Ureter (tissue), 1 donor: Measurements from ENCODE around the gene MCCD1. TPM values are rescaled to one million over a fixed set of nuclear protein-coding genes. Genes with fewer than 3 reads are reported as not detected.
"Not testable (repeated sequence)": the region's sequence is repeated elsewhere in the genome, so short reads cannot be mapped to it uniquely, and the experiment has no call there.

Experiments used
- DNase-seq: peaks from one replicate; pipeline ENCODE4 v3.0.0-alpha.2; 2020; ENCODE audit warnings: low spot score
- total RNA-seq: library from RNA; stranded (reverse); gene quantifications from one replicate; pipeline ENCODE4 v1.2.4, GENCODE V29; 2023
- donor health status: DM: yes; HTN: yes; CAD: no.

The MCCD1 gene, protein sequence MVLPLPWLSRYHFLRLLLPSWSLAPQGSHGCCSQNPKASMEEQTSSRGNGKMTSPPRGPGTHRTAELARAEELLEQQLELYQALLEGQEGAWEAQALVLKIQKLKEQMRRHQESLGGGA
- total RNA-seq = not detected

DNA sequence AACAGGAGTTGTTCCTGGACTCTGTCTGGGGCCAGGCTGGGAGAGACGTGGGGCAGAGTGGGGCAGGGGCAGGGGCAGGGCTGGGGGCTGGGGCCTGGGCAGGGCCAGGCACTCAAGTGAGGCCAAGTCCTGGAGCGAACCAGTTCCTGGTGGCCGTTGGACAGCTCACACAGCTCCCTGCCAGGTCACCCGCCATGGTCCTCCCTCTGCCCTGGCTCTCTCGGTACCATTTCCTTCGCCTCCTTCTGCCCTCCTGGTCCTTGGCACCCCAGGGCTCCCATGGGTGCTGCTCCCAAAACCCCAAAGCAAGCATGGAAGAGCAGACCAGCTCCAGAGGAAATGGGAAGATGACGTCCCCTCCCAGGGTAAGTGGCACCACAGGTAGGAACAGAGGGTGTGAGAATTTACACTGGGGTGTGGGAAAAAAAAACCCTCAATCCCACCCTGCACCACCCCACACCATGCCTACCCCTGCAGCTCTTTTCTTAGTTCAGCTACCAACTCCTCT lies at the start of gene MCCD1:
Gene MCCD1 (plus strand): TSS at position 142 of the 508 bp plus-strand sequence. CDS start 53 bp downstream, at position 195.
- no peak for DNase-seq

DNA sequence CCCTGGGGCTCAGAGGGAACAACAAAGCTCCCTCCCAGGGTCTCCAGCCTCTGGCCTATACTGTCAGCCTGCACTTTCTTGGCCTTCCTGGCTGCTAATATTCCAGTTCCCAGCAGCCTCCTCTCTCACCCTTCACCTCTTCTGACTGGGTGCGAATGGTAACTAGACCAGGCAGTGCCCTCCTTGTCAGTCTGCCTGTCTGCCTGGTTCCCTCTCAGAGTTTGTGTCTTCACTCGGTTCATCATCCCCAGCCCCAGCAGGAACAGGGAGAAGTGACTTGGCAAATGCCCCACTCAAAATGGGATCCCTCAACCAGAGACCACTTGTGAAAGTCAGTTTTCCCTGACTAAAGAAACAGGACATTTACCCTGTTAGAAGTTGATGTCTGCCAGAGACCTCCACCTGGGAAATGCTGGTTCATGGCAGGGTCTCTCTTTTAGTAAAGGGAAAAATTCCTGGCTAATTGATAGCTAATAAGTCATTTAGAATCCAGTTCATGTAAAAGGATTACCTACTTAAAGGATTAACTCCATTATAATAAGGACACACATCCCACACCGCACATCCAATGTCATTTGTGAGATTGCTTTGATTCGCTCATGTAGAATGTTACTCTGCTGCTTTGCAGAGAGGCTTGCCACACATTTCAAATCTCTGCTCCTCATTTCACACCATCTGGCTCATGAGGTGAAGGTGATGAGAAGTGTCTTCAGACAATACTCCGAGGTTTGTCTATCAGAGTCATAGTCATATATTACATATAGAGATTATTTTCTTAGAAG lies 49.4 kb upstream of the MCCD1 start:
- DNase-seq = no peak

DNA sequence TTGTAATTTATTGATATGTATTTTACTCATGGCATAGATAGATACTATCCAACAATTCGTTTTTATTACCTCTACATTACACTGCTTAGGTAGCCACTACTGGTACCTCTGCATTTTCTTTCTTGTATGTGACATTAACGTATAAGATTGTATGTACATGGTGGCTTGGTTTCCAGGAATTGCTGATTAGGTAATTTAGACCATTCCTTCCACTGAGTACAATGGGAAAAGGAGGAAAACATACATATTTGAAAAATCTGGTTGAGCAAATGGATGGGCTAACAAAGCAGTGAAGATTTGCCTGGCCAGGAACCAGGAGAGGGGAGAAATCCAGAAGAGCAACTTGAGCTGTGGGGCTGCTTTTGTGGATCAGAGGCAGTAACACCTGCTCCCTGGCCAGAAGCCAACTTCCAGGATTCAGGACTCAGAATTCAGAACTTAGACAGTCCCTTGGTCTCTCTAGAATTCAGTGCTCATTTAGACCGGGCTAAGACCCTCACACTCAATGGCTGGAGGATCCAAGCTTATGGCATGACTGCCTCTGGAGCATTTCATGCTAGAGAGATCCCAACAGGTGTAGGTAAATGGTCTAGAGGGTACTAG lies 48.7 kb upstream of the MCCD1 start:
- DNase-seq = no peak

DNA sequence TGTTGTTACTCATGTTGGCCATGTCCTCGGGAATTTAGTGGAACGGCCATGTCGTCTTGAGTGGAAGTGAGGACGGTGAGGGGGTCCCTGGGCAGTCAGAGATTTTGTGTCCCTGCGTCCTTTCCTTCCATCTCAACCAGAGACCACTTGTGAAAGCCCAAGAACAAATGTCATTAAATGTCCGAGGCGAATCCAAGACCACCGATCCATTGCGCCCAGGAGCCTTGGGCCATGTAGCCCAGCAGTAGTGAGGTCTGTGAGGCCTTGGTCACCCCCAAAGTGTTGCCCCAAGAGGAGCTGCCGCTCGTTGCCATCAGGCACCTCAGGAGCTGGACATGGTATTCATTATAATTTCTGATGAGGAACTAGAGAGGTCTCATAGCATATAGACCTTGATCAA lies 48.2 kb upstream of the MCCD1 start:
- no peak for DNase-seq

DNA sequence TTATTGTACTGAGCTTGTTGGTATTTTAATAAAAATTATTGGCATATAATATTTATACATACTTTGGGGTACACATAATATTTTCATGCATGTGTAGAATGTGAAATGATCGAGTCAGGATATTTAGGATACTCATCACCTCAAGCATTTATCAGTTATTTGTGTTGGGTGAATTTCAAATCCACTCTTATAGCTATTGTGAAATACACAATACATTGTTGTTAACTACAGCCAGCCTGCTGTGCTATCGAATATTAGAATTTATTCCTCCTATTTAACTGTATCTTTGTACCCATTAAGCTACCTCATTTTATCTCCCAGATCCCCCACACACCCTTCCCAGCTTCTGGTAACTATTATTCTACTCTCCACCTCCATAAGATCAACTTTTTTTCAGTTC lies 45.4 kb upstream of the MCCD1 start:
- DNase-seq = no peak

DNA sequence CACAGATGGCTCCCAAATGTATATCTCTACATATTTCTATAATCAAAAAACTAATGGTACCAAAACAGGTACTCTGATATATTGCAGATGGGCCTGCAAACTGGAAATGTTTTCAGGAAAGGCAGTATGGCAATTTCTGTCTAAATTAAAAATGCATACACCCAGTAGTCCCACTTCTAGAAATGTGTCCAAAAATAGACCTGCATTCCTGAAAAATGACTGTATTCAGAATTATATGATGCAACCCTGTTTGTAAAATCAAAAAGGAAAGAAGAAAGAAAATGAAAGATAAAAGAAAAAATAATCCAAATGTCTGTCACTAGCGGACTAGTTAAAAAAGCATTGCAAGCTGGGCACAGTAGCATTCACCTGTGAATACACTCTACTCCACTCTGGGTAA lies 43.7 kb upstream of the MCCD1 start:
- no peak for DNase-seq

GRCh38 chr6:31486065-31486837 lies 42.5 kb upstream of the MCCD1 start:
- not testable (repeated sequence) for DNase-seq

DNA sequence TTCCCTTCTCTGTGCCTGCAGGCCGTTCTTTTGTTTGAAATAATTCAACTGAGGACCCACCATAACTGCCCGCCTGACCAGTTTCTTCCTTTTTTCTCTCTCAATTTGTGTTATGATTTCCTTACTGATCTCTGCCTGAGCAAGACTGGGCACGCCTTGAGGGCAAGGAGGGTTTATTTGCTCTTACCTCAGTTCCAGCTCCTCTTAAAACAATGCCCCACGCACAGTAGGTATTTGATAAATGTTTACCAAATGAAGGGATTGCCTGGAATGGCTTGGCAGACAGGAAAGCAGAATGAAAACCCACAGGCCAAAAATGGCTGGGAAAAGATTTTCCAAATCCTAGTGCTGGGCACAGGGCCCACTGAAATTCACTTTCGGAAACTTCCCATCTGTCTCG lies 41.1 kb upstream of the MCCD1 start:
- DNase-seq = not testable (repeated sequence)

DNA sequence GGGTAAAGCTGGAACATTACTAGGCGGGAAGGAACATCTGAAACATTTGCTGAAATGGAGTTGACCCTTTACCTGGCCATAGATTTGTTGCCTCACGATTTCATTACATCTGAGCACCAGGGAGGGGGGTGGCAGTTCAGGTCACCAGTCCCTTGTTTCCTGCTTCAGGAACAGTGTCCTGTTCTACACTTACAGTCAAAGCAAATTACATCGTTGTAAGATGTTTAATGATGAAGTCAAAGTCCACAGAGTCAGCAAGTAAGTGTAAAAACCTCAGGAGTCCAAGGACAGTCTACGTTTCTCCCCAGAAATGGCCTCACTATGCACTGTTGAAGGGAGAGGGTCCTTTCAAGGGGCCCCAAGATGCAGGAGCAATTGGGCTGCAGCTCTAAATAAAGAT lies 39.7 kb upstream of the MCCD1 start:
- no peak for DNase-seq

- no peak for DNase-seq
These were observed 38.5 kb upstream of the MCCD1 start for GRCh38 chr6:31490115-31490873.

- DNase-seq = not testable (repeated sequence)
These were observed 35.2 kb upstream of the MCCD1 start for GRCh38 chr6:31493550-31493874.

- peak; percentile 69 for DNase-seq
These were observed 34.7 kb upstream of the MCCD1 start for GRCh38 chr6:31493875-31494694.

GRCh38 chr6:31495580-31495979 lies 33.2 kb upstream of the MCCD1 start:
- DNase-seq = no peak

DNA sequence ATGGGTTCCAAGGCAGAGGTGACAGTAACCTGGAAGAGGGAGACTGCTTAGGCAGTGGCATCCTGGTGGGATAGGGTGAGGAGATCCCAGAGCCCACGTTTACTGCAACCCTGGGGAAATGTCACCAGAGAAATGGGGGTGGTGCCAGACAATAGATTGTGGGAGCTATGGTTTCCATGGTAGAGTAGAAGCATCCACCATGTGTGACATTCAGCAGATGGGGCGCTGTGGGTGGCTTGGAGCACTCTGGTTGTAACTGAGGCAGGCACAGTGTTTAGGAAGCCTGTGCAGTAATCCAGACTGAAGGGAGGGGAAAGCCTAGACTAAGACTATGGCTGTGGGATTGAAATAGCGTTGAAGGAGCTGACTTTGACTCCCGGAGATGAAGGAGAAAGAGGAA lies 31.9 kb upstream of the MCCD1 start:
- DNase-seq = not testable (repeated sequence)

DNA sequence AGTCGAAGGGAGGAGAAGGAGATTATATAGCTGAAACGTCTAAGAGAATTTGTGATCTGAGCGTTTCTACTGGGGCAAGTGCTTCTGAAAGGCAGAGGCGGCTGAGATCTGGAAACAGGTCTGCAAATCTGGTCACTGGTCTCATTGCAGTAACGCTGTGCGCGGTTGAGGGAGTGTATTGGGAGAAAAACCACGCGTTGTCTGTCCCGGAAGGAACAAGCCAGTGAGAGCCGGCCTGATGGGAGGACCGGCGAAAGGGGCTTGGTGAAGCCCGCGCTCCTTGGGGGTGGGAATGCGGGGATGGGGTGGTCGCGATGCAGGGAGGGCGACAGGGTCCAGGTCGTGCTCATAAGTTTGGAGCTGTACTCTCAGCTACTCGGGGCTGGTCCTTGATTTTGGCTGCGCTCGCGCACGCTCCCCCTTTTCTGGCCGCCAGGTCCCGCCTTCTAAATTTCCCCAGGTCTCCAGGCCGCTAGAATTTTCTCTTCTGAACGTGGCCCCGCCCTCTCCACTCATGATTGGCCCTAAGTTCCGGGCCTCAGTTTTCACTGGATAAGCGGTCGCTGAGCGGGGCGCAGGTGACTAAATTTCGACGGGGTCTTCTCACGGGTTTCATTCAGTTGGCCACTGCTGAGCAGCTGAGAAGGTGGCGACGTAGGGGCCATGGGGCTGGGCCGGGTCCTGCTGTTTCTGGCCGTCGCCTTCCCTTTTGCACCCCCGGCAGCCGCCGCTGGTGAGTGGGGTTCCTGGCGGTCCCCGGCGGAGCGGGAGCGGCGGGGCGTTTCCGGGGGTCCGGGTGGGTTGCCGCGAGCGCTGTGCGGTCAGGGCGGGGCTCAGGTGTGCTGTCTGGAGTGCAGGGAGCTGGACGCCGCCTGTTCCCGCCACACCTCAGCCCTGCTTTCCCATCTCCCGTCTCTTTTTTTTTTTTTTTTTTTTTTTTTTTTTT lies 31.0 kb upstream of the MCCD1 start, which contains the start of gene MICB:
Gene MICB (plus strand): TSS at position 615 of the 946 bp plus-strand sequence. CDS start 49 bp downstream, at position 664.
- peak; percentile 71 for DNase-seq

- no peak for DNase-seq
These were observed 30.0 kb upstream of the MCCD1 start for GRCh38 chr6:31498748-31499147.

- DNase-seq = not testable (repeated sequence)
These were observed 29.1 kb upstream of the MCCD1 start for GRCh38 chr6:31499648-31500047.

- no peak for DNase-seq
These were observed 26.2 kb upstream of the MCCD1 start for GRCh38 chr6:31502586-31502985.

DNA sequence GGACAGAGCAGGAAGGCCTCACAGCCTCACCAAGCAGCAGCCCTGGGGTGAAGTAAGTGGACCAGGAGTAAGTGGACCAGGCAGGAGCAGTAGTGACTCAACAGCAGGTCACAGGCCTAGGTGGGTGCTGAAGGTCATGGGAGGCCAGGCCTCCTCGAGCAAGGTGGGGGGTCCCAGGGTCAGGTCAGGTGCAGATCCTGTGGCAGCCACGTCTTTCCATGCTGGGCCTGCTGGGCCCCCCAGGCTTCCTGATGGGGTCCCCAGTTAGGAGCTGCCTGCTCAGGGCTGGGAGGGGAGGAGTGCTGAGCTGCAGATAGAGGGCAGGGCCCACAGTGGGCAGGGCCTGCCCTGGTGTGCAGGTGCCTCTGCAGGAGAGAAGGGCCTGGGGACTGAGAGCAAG lies 19.7 kb upstream of the MCCD1 start:
- not testable (repeated sequence) for DNase-seq
